Measurements from ENCODE around the gene RRAD. TPM values are rescaled to one million over a fixed set of nuclear protein-coding genes. Genes with fewer than 3 reads are reported as not detected.

RRAD gene
- total RNA-seq, 1 experiment from 2014 or later, result 0.19 TPM

- ChIA-PET CTCF (interaction anchor here (0.5 kb wide), 1 partner anchor 404 kb away, joined by 6 read pairs; no protein-coding TSS in a partner anchor), POLR2A (ENCODE audit: low non-redundant PET) (interaction anchor here (0.6 kb wide), 1 partner anchor 249 kb away, joined by 3 read pairs; the partner anchor contains the start of gene NOL3)
- H3K27me3 ChIP-seq (replicated peaks; ENCODE audit: insufficient read depth, low read depth, low read length, poor library complexity), result peaks cover 26% of the 10 kb centered on the region
- intact Hi-C loops (cut with micrococcal nuclease; ENCODE audit: unreplicated experiment), result no loop called here
- H3K4me3 ChIP-seq (ENCODE audit: low read depth, low read length, poor library complexity, severe bottlenecking), result no peak overlapping the region
- H3K27ac ChIP-seq (ENCODE audit: low read depth, low read length, poor library complexity, severe bottlenecking), result no peak overlapping the region
- peaks cover 7% of the 10 kb centered on the region for H3K4me1 ChIP-seq (ENCODE audit: insufficient read depth, low read length, poor library complexity, severe bottlenecking)
- H3K9me3 ChIP-seq (ENCODE audit: low read depth, low read length, poor library complexity, severe bottlenecking), result no peaks in the 10 kb centered on the region
- TF ChIP-seq CTCF (conservative IDR thresholded peaks at IDR 0.05; ENCODE audit: low read depth, low read length) (no peak), EZH2 (IDR thresholded peaks at IDR 0.05; ENCODE audit: borderline replicate concordance, low read depth, low read length, poor library complexity, severe bottlenecking) (no peak)
- BruUV-seq (replicated peaks), result no TSS peak
- no peaks in the 10 kb centered on the region for H3K36me3 ChIP-seq (ENCODE audit: insufficient read depth, low read length, poor library complexity, severe bottlenecking)
- no peak for DNase-seq (ENCODE audit: low spot score)
Measured at GRCh38 chr16:66920924-66921680, 4.2 kb downstream of the RRAD start.

- Histone ChIP-seq H3K27ac (ENCODE audit: low read depth, low read length, poor library complexity, severe bottlenecking) (no peak overlapping the region), H3K9me3 (ENCODE audit: low read depth, low read length, poor library complexity, severe bottlenecking) (no peaks in the 10 kb centered on the region), H3K4me1 (ENCODE audit: insufficient read depth, low read length, poor library complexity, severe bottlenecking) (peaks cover 7% of the 10 kb centered on the region), H3K36me3 (ENCODE audit: insufficient read depth, low read length, poor library complexity, severe bottlenecking) (no peaks in the 10 kb centered on the region), H3K27me3 (replicated peaks; ENCODE audit: insufficient read depth, low read depth, low read length, poor library complexity) (peaks cover 18% of the 10 kb centered on the region), H3K4me3 (ENCODE audit: low read depth, low read length, poor library complexity, severe bottlenecking) (no peak overlapping the region)
- intact Hi-C loops (cut with micrococcal nuclease; ENCODE audit: unreplicated experiment), result no loop called here
- no TSS peak for BruUV-seq (replicated peaks)
- CTCF ChIA-PET, result interaction anchor here (0.5 kb wide), 1 partner anchor 404 kb away, joined by 6 read pairs; no protein-coding TSS in a partner anchor
- POLR2A ChIA-PET (ENCODE audit: low non-redundant PET), result interaction anchor here (0.7 kb wide), 1 partner anchor 20 kb away, joined by 4 read pairs; no protein-coding TSS in a partner anchor
- TF ChIP-seq CTCF (conservative IDR thresholded peaks at IDR 0.05; ENCODE audit: low read depth, low read length), result no peak
- no peak for TF ChIP-seq EZH2 (IDR thresholded peaks at IDR 0.05; ENCODE audit: borderline replicate concordance, low read depth, low read length, poor library complexity, severe bottlenecking)
- no peak for DNase-seq (ENCODE audit: low spot score)
Measured at GRCh38 chr16:66920299-66920590, 5.1 kb downstream of the RRAD start.

GRCh38 chr16:66919569-66920298, 5.6 kb downstream of the RRAD start:
- intact Hi-C loops (cut with micrococcal nuclease; ENCODE audit: unreplicated experiment), result no loop called here
- peaks cover 7% of the 10 kb centered on the region for H3K4me1 ChIP-seq (ENCODE audit: insufficient read depth, low read length, poor library complexity, severe bottlenecking)
- no peaks in the 10 kb centered on the region for H3K36me3 ChIP-seq (ENCODE audit: insufficient read depth, low read length, poor library complexity, severe bottlenecking)
- no peak for DNase-seq (ENCODE audit: low spot score)
- no peaks in the 10 kb centered on the region for H3K9me3 ChIP-seq (ENCODE audit: low read depth, low read length, poor library complexity, severe bottlenecking)
- no peak for TF ChIP-seq CTCF (conservative IDR thresholded peaks at IDR 0.05; ENCODE audit: low read depth, low read length)
- no peak for TF ChIP-seq EZH2 (IDR thresholded peaks at IDR 0.05; ENCODE audit: borderline replicate concordance, low read depth, low read length, poor library complexity, severe bottlenecking)
- ChIA-PET CTCF (interaction anchor here (0.8 kb wide), 1 partner anchor 9 kb away, joined by 3 read pairs; no protein-coding TSS in a partner anchor), POLR2A (ENCODE audit: low non-redundant PET) (interaction anchor here (0.7 kb wide), 1 partner anchor 20 kb away, joined by 4 read pairs; no protein-coding TSS in a partner anchor)
- H3K4me3 ChIP-seq (ENCODE audit: low read depth, low read length, poor library complexity, severe bottlenecking), result no peak overlapping the region
- H3K27me3 ChIP-seq (replicated peaks; ENCODE audit: insufficient read depth, low read depth, low read length, poor library complexity), result peaks cover 13% of the 10 kb centered on the region
- BruUV-seq (replicated peaks), result no TSS peak
- H3K27ac ChIP-seq (ENCODE audit: low read depth, low read length, poor library complexity, severe bottlenecking), result no peak overlapping the region
